RPMI8226 (cell line): Measurements from ENCODE around the gene RAET1E.
"Not testable (repeated sequence)": the region's sequence is repeated elsewhere in the genome, so short reads cannot be mapped to it uniquely, and the experiment has no call there.

Source experiments
- DNase-seq: peaks from one replicate; pipeline ENCODE4 v3.0.0-alpha.2; 2015

The RAET1E gene

GRCh38 chr6:149860513-149860833 lies 37.4 kb downstream of the RAET1E start:
- DNase-seq = no peak

- no peak for DNase-seq
Observed at GRCh38 chr6:149859938-149860337, 38.0 kb downstream of the RAET1E start.

- no peak for DNase-seq
Observed at GRCh38 chr6:149859368-149859767, 38.5 kb downstream of the RAET1E start.

GRCh38 chr6:149857541-149857940 lies 40.4 kb downstream of the RAET1E start:
- no peak for DNase-seq

- no peak for DNase-seq
Observed at GRCh38 chr6:149856256-149856994, 41.5 kb downstream of the RAET1E start.

GRCh38 chr6:149855741-149856140 lies 42.2 kb downstream of the RAET1E start:
- DNase-seq = no peak

GRCh38 chr6:149855040-149855654 lies 42.8 kb downstream of the RAET1E start:
- DNase-seq = no peak

- peak; percentile 13 for DNase-seq
Observed at GRCh38 chr6:149854532-149854931, 43.4 kb downstream of the RAET1E start.

GRCh38 chr6:149854017-149854416 lies 43.9 kb downstream of the RAET1E start:
- not testable (repeated sequence) for DNase-seq

GRCh38 chr6:149852881-149853280 lies 45.0 kb downstream of the RAET1E start:
- no peak for DNase-seq

- DNase-seq = peak; percentile 29
Observed at GRCh38 chr6:149852180-149852579, 45.7 kb downstream of the RAET1E start.

GRCh38 chr6:149851461-149852110 lies 46.3 kb downstream of the RAET1E start:
- DNase-seq = no peak

GRCh38 chr6:149848343-149848742 lies 49.6 kb downstream of the RAET1E start:
- not testable (repeated sequence) for DNase-seq
